IgD-negative memory B cell (primary cell): ENCODE results near the gene ADD3. TPM values are rescaled to one million over a fixed set of nuclear protein-coding genes. Genes with fewer than 3 reads are reported as not detected.

ENCODE experiments used
- H3K27ac Mint-ChIP-seq, 3 donors: one replicate each; pipeline ENCODE4 v1.8.0; 2020 to 2022; ENCODE audit warnings: mild to moderate bottlenecking in 3 of 3, mixed read lengths in 3 of 3, moderate library complexity in 1 of 3
- H3K27me3 Mint-ChIP-seq: one replicate; pipeline ENCODE4 v1.8.0; 2021; ENCODE audit warnings: mixed read lengths
- H3K36me3 Mint-ChIP-seq: one replicate; pipeline ENCODE4 v1.8.0; 2020; ENCODE audit warnings: mild to moderate bottlenecking, mixed read lengths
- H3K4me1 Mint-ChIP-seq, 3 donors: one replicate each; pipeline ENCODE4 v1.8.0; 2020 to 2022; ENCODE audit warnings: mixed read lengths in 3 of 3, mild to moderate bottlenecking in 1 of 3
- H3K4me3 Mint-ChIP-seq, 4 donors: one replicate each; pipeline ENCODE4 v1.8.0; 2020 to 2022; ENCODE audit warnings: mild to moderate bottlenecking in 4 of 4, mixed read lengths in 4 of 4, moderate library complexity in 3 of 4
- H3K9me3 Mint-ChIP-seq, 3 donors: one replicate each; pipeline ENCODE4 v1.8.0; 2020 to 2021; ENCODE audit warnings: mixed read lengths in 3 of 3, mild to moderate bottlenecking in 1 of 3
- polyA plus RNA-seq: library from polyadenylated mRNA; unstranded; fragments of 300-500 nt; fragmentation: Illumina TruSeq; gene quantifications from one replicate; pipeline ENCODE4 v1.2.3, GENCODE V29; 2021

The ADD3 gene
- polyA plus RNA-seq, 1 donor from 2014 or later = 344 TPM

DNA sequence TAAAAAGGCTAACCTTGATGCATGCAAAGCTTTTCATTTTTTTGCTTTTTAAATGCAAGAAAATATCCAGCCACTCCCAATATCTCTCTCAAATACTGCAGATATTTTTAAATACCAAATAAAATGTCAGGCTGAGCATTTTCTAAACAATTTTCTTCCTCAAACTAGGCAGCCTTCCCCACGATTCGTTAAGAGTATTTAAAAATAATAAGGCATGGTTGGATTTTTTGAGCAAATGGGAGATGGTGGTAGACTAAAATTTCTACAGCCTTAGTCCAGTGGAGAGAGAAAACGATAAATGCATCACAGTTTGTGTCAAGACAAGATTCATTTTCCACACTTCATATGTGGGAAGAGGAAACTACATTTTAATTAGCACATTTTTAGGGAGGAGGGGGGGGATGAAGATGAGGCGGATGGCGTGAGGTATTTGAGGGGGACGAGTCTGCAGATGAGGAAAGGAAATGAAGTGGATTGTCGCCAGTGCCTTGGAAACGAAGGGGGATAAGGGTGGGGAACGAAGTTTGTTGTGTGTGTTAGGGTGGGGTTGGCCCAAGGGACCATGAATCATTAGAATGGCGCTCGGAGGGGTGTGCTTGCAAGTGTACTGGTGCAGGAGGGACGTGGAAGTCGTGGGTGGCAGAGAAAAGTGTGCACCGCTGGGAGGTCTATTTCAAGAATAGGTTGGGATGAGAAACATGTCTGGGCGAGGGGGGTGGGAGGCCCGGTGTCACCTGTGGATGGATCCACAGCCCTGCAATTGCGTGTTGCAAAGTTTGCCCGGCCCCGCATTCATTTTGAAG lies 1.2 kb upstream of the ADD3 start:
- H3K36me3 Mint-ChIP-seq = no peaks in the 10 kb centered on the region
- H3K4me3 Mint-ChIP-seq = no peak overlapping the region

DNA sequence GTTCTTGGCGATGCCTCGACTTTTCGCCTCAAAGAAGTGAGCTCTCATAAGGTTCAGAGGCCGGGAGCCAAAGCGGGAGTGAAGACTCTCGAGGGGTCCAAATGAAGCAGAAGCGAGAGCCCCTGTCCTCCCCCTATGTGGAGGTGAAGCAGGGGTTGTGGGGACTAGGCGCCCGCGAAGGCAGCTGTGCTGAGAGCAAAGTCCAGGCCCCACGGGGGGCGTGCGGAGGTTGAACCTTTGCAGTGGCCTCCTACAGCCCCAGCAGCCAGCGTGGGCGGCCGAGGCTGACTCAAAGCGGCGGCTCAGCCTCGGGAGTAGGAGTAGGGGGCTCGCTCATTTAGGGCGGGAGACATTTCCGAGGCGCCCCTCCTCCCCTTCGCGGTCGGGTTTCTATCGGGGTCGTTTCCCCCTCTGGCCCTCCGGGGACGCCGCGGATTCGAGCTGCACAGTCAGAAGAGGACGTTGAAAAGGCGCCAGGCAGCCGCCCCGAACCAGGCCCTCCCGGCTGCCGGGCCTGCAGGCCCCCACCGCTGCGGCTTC lies 553 bp upstream of the ADD3 start:
- H3K9me3 Mint-ChIP-seq = no peaks in the 10 kb centered on the region
- H3K36me3 Mint-ChIP-seq = no peaks in the 10 kb centered on the region
- no peak overlapping the region for H3K27ac Mint-ChIP-seq
- no peaks in the 10 kb centered on the region for H3K27me3 Mint-ChIP-seq
- H3K4me3 Mint-ChIP-seq = no peak overlapping the region
- H3K4me1 Mint-ChIP-seq = peaks cover 39 to 44% (median 43%) of the 10 kb centered on the region in 3 donors

More for the DNA sequence above, 1.2 kb upstream of the ADD3 start:
- Mint-ChIP-seq H3K4me1 (peaks cover 37 to 39% (median 38%) of the 10 kb centered on the region in 3 donors), H3K9me3 (no peaks in the 10 kb centered on the region), H3K27ac (no peak overlapping the region), H3K27me3 (no peaks in the 10 kb centered on the region)

DNA sequence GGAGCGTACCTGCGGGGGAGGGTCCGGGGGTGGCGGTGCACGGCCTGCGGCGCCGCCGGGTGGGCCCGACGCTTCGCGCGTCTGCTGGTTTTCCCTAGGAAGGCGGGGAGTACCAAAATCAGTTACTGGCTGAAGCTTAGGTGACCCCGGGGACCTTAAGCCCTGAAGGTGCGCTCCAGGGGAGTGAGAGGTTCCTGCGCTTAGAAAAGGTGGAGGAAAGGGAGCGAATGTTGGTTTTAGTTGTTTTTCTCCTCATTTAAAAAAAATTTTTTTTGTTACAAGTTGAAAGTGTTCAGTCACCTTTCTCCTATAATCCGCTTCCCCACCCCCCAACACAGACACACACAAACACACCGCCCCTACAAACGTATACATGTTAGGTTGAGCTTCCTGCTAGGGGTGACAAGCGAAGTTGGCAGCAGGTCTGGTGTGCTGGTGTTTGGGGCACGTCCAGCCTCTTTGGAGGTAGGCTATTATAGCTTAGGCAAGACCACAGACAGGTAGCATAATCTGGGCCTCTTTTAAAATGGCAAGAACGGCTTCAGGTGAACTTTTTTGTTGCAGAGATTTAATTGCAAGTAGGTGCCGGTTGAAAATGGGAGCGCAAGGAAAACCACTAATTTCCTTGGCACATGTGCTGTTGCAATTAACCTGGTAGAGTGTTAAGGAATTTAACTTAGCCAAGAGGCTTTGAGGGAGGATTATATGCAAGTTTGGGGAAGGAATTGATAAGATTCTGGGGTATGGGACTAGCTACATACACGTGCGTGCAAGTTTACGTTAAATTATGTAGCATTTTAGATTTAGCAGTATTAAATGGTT lies 945 bp downstream of the ADD3 start:
- Mint-ChIP-seq H3K4me3 (no peak overlapping the region), H3K27me3 (no peaks in the 10 kb centered on the region), H3K9me3 (no peaks in the 10 kb centered on the region), H3K4me1 (peaks cover 34 to 43% (median 42%) of the 10 kb centered on the region in 3 donors), H3K27ac (peak overlapping the region in 2 of 3 donors; percentile 92 to 94), H3K36me3 (no peaks in the 10 kb centered on the region)

DNA sequence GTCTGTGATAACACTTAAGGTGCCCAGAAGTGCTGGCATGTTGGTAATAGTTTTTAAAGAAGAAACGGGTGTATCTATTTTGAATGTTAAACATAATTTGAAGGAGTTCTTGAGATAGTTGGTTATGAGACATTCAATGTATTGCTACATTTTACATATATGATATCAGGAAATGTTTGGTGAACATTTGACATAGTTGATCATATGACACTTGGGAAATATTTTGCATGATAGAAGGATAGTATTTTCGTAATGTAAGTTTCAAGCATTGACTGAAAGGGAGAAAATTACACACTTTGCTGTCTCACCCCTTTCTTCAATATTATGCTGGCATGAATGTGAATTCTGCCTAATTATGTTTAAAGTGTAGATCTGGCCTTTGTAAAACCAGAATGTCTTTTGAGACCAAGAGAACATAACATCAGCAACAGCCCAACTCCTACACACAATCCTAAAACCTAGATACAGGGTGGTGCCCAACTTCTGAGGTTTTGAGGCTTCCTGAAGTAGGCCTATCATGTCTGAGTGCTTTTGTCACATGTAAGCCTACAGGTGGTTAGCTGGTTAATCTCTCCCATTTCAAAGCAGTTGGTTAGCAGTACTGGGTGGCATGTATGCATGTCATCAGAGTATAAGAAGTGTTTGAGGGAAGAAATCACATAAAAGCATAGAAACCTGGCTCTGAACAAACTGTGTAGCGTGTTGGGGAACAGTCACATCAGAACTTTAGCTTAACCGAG lies 2.1 kb downstream of the ADD3 start:
- H3K4me1 Mint-ChIP-seq = peaks cover 37 to 45% (median 45%) of the 10 kb centered on the region in 3 donors

DNA sequence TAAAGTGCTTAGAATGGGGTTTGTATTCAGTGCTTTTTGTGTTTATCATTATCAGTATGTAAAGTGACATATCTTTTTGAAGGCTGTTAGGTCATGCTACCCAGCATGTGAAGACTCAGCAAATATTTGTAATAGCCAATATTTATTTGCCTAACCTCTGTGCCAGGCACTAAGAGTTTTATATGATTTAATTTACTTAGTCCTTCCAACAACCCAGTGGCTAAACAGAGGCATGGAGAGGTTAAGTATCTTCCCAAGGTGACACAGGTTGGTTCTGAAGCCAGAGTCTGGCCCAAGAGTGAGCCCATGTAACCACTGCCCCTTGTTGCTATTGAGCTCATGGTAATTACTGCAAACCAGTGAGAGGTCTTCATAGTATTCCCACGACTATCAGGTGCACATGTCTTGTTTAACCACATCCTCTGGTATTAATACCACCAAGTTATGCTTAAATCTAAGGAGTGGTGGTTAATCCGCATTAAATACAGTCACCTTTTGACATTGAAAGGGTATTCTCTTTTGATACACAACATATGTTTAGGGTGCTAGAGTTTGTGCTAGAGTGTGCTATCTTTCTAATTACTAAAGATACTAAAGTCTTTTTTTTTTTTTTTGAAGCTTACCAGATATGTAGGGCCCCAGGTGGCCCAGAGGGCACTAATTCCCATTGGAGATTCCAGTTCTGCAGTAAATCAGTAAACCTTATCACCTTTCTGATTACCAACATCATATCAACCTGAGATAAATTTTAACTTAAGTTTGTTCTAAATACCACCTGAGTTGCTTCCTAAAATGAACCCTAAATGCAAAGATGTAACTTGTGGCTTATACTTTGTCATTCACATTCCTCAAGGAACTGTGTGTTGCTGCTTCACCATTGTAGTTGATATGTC lies 2.9 kb downstream of the ADD3 start:
- H3K4me3 Mint-ChIP-seq = no peak overlapping the region
- H3K27ac Mint-ChIP-seq = peak overlapping the region; percentile 16 to 91 (median 87)
- H3K4me1 Mint-ChIP-seq = peaks cover 38 to 49% (median 47%) of the 10 kb centered on the region in 3 donors
- H3K9me3 Mint-ChIP-seq = no peaks in the 10 kb centered on the region
- H3K27me3 Mint-ChIP-seq = no peaks in the 10 kb centered on the region
- H3K36me3 Mint-ChIP-seq = peaks cover 2% of the 10 kb centered on the region

More for the DNA sequence above, 2.1 kb downstream of the ADD3 start:
- no peaks in the 10 kb centered on the region for H3K27me3 Mint-ChIP-seq
- H3K4me3 Mint-ChIP-seq = no peak overlapping the region
- H3K36me3 Mint-ChIP-seq = peaks cover 2% of the 10 kb centered on the region
- no peaks in the 10 kb centered on the region for H3K9me3 Mint-ChIP-seq
- peak overlapping the region; percentile 16 to 94 (median 87) for H3K27ac Mint-ChIP-seq

DNA sequence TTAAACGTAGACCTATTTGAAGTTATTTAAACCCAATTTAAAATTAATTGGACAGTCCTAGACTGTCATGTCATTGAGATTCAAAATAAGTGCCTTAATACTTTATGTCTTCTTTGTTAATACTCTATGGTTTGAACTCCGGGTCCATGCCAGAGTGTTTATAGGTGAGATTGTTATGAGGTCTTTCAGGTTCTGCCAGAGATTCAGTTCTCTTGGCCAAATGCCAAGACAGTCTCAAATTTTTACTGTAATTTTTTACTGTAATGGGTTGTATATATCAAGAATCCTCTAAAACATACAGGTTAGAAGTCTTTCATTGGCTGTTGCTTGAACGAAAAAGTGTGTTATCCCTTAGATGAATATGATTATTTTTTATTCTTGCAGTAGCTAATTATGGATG lies 3.9 kb downstream of the ADD3 start:
- Mint-ChIP-seq H3K36me3 (peaks cover 2% of the 10 kb centered on the region), H3K4me3 (no peak overlapping the region), H3K9me3 (no peaks in the 10 kb centered on the region), H3K27ac (peak overlapping the region in 1 of 3 donors; percentile 19), H3K27me3 (no peaks in the 10 kb centered on the region), H3K4me1 (peaks cover 46 to 58% (median 56%) of the 10 kb centered on the region in 3 donors)

DNA sequence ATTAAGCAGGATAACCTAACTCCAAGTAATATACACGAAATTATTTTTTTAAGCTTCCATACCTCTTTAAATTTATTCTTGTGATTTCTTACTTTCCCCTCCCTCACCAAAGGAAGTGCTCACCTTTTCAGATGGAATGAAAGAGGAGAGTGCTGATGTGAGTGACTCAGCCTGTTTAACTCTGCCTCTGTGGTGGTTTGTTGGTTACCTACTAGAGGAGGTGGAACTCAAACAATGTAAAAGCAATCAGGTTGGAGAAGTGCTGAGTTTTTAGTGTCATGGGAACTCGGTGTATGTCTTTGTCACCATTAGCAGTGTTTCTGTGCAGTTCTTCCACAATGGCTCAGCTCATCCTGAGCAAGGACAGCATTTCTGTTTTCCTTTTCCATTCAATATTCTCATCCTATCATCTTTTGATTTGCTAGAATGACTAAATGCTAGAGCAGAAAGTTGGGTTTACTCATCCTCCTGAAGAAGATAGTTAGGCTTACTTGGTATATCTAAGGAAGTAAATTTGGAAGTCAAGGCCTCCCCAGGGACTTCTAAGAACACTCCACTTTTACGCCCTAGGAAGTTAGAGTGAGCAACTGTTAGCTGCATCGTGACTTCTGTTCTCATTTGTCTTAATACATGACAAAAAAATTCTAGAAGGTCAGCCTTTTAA lies 6.0 kb downstream of the ADD3 start:
- peak overlapping the region in 1 of 3 donors; percentile 7 for H3K27ac Mint-ChIP-seq
- H3K9me3 Mint-ChIP-seq = no peaks in the 10 kb centered on the region
- H3K4me3 Mint-ChIP-seq = peak overlapping the region in 3 of 4 donors; percentile 51 to 74 (median 60)

DNA sequence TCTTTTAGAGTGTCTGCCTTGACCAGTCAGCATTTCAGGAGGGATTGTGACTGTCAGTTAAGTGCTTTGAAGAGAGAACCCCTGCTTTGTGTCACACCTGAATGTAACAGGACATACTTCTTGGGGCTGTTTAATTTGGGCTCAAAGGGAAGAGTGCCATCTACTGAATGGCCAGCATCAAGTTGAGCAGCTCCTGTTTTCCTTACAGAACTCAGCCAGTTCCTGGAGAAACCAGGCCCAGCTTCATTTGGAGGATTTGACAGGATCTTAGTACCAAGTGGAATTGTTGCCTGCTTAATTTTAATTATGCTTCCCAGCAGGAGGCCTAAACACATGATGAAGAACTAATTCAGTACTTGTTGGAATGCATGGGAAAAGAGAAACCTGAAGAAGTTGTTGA lies 8.3 kb downstream of the ADD3 start:
- peaks cover 39 to 61% (median 56%) of the 10 kb centered on the region in 3 donors for H3K4me1 Mint-ChIP-seq
- H3K27me3 Mint-ChIP-seq = no peaks in the 10 kb centered on the region
- H3K4me3 Mint-ChIP-seq = no peak overlapping the region
- H3K9me3 Mint-ChIP-seq = no peaks in the 10 kb centered on the region
- H3K27ac Mint-ChIP-seq = no peak overlapping the region
- H3K36me3 Mint-ChIP-seq = peaks cover 4% of the 10 kb centered on the region

More for the DNA sequence above, 6.0 kb downstream of the ADD3 start:
- Mint-ChIP-seq H3K36me3 (peaks cover 4% of the 10 kb centered on the region), H3K4me1 (peaks cover 54 to 70% (median 68%) of the 10 kb centered on the region in 3 donors), H3K27me3 (no peaks in the 10 kb centered on the region)

DNA sequence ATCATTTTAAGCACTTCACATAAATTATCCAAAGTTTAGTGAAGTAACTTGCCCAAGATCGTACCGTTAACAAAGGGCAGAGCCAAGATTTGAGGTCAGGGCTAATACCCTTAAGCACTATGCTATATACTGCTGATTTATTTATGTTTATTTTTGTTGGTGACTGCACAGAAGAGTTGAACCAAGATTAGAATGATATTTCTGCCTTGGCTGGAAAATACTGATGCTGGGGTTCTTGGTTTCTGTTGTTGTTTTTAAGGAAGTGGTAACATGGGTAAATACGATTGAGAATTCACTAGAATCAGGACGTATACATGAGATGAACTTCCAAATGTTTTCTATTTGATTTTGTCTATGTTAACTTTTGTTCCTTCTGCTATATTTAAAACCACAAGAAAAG lies 9.3 kb downstream of the ADD3 start:
- peak overlapping the region in 1 of 3 donors; percentile 60 for H3K27ac Mint-ChIP-seq

DNA sequence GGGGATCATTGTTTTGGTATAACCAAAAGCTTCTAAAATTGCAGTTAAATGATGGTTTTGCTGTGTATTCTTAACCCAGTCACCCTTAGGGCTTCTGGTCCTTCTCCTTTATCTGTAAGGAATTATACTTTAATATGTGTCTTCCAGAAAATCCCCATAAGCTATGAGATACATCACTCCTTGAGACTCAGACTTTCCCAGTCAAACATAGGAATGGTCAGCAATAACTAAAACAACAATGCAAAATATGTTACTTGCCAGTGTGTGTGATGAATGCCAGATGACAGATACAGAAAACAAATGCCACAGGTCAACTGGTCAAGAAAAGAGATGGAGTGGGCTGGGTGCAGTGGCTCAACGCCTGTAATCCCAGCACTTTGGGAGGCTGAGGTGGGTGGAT lies 10.1 kb downstream of the ADD3 start:
- Mint-ChIP-seq H3K9me3 (no peaks in the 10 kb centered on the region), H3K27me3 (no peaks in the 10 kb centered on the region), H3K4me1 (peaks cover 39 to 64% (median 54%) of the 10 kb centered on the region in 3 donors), H3K36me3 (peaks cover 4% of the 10 kb centered on the region), H3K27ac (no peak overlapping the region), H3K4me3 (no peak overlapping the region)

More for the DNA sequence above, 9.3 kb downstream of the ADD3 start:
- Mint-ChIP-seq H3K27me3 (no peaks in the 10 kb centered on the region), H3K4me3 (peak overlapping the region in 2 of 4 donors; percentile 9 to 76), H3K4me1 (peaks cover 36 to 63% (median 53%) of the 10 kb centered on the region in 3 donors), H3K36me3 (peaks cover 4% of the 10 kb centered on the region), H3K9me3 (no peaks in the 10 kb centered on the region)

DNA sequence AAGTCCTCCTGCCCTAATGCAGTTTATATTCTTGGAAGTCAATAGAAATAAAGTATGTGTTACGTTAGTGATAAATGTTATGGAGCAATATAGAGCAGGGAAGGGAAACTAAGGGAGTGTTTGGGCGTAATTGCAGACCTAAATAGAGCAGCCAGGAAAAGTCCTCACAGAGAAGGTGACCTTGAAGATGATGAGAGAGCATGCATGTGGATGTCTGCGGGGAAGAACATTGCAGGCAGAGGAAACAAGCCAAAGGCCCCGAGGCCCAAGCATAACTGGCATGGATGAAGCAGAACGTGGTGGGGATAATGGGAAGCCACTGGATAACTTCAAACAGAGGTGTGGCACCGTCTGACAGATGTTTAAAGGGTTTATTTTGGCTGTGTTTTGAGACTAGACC lies 12.5 kb downstream of the ADD3 start:
- H3K27ac Mint-ChIP-seq = no peak overlapping the region
- H3K27me3 Mint-ChIP-seq = no peaks in the 10 kb centered on the region
- H3K36me3 Mint-ChIP-seq = peaks cover 5% of the 10 kb centered on the region
- peaks cover 39 to 63% (median 55%) of the 10 kb centered on the region in 3 donors for H3K4me1 Mint-ChIP-seq
- H3K4me3 Mint-ChIP-seq = no peak overlapping the region
- H3K9me3 Mint-ChIP-seq = no peaks in the 10 kb centered on the region

DNA sequence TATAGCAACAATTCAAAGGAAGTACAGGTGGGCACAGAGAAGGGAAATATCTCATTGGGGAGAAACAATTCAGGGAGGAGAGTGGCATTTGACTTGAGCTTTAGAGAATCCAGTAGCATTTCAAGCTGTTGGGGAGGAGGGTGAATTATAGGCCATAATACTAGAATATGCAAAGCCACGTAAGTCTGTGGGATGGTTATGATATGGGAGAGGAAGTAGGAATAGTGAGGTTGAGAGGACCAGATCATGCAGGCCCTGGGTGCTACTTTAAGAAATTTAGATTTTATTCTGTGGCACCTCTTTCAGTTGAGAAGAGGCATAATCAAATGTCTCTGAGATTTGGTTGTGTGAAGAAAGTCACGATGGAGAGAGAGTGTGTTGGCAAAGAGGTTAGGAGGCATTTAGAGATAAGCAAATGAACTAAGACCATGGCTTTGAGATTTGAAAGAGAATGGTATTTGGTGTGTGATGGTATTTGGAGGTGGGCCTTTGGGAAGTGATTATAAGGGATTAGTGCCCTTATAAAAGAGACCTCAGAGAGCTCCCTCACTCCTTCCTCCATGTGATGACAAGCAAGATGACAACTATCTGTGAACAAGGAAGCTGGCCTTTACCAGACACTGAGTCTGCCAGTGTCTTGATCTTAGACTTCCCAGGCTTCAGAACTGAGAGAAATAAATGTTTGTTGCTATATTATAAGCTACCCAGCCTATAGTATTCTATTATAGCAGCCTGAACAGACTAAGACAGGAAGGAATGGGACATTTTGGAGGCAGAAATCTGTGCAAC lies 15.1 kb downstream of the ADD3 start:
- peaks cover 28 to 52% (median 46%) of the 10 kb centered on the region in 3 donors for H3K4me1 Mint-ChIP-seq
- peak overlapping the region in 2 of 3 donors; percentile 11 to 48 for H3K27ac Mint-ChIP-seq
- H3K36me3 Mint-ChIP-seq = peaks cover 4% of the 10 kb centered on the region
- H3K4me3 Mint-ChIP-seq = peak overlapping the region in 2 of 4 donors; percentile 23 to 74
- no peaks in the 10 kb centered on the region for H3K27me3 Mint-ChIP-seq
- H3K9me3 Mint-ChIP-seq = no peaks in the 10 kb centered on the region
